Urinary bladder (tissue), 4 donors: ENCODE measurements around the gene MUSK. TPM values are rescaled to one million over a fixed set of nuclear protein-coding genes. Genes with fewer than 3 reads are reported as not detected.
"Not testable (repeated sequence)": the region's sequence is repeated elsewhere in the genome, so short reads cannot be mapped to it uniquely, and the experiment has no call there.

Experiments
- DNase-seq: peaks from one replicate; pipeline ENCODE4 v3.0.0-alpha.2; 2015; ENCODE audit errors: extremely low spot score
- H3K27ac ChIP-seq: one replicate; pipeline ENCODE4 v1.5.1; 2013; ENCODE audit warnings: low read depth, mild to moderate bottlenecking, moderate library complexity
- H3K36me3 ChIP-seq: one replicate; pipeline ENCODE4 v1.6.1; 2013; ENCODE audit warnings: mild to moderate bottlenecking, moderate library complexity; ENCODE audit not compliant: insufficient read depth
- H3K4me1 ChIP-seq: one replicate; pipeline ENCODE4 v1.6.1; 2013; ENCODE audit warnings: mild to moderate bottlenecking, moderate library complexity; ENCODE audit not compliant: insufficient read depth
- H3K4me3 ChIP-seq: one replicate; pipeline ENCODE4 v1.5.1; 2013; ENCODE audit warnings: low read depth, low read length
- WGBS: extraction: QIAGEN DNeasy Blood & Tissue Kit; methylation state at CpG from one replicate; pipeline ENCODE4 v1.1.7; 2013; 5-methylcytosine and 5-hydroxymethylcytosine counted together
- polyA plus RNA-seq: library from polyadenylated mRNA; stranded (reverse); fragments of 200-250 nt; gene quantifications from one replicate; pipeline ENCODE4 v1.2.3, GENCODE V29; 2013
- total RNA-seq: library from RNA; depleted of rRNA; stranded (reverse); fragments of >200 nt; gene quantifications from one replicate; pipeline ENCODE4 v1.2.3, GENCODE V29; 2014
- donor health status: healthy with polysubstance abuse.
- donor health status: healthy.

MUSK gene
- total and polyA plus RNA-seq, 2 donors = 2.8 to 4.9 TPM

DNA sequence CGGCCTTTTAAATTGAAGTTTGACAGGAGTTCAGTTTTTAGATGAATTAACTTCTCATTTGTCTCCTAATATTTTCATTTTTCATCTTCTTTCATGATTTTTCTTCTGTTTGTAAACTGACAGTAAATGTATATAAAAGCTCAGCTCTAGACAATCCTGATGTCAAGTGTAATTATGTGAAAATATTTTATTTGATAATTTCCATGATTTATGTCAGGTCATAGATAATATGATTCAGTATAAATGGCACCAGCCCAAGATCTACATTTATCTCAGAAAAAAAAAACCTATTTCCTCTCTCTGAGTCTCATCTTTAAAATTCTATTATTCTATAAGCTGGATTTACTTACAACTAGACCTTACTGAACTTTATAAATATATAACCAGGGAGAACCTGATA lies 115.7 kb downstream of the MUSK start:
- H3K36me3 ChIP-seq = no peaks in the 10 kb centered on the region
- no peak for DNase-seq
- no peaks in the 10 kb centered on the region for H3K4me1 ChIP-seq
- H3K27ac ChIP-seq = no peak overlapping the region
- WGBS = 74% methylated on average over 1 of the region's 1 CpG
- H3K4me3 ChIP-seq = no peak overlapping the region

DNA sequence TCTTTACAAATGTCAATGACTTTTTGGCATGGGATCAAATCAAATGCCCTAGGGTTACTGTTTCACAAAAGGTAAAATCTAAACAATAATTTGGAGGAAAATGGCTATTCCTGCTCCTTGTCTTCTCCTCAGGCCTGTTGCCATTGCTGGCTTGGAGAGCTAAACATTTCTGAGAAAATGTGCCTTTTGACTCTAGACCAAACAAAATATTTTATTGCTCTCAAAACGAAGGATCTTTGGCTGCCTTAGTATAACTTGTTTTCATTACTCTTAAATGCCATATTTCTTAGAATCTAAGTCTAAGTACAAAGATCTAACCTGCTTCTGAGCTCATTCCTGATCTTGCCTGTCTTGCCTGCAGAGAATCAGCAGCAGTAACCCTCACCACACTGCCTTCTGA lies 116.6 kb downstream of the MUSK start:
- H3K36me3 ChIP-seq = no peaks in the 10 kb centered on the region
- no peak for DNase-seq
- 13% methylated on average over 1 of the region's 1 CpG for WGBS
- no peak overlapping the region for H3K27ac ChIP-seq
- no peak overlapping the region for H3K4me3 ChIP-seq
- H3K4me1 ChIP-seq = no peaks in the 10 kb centered on the region

DNA sequence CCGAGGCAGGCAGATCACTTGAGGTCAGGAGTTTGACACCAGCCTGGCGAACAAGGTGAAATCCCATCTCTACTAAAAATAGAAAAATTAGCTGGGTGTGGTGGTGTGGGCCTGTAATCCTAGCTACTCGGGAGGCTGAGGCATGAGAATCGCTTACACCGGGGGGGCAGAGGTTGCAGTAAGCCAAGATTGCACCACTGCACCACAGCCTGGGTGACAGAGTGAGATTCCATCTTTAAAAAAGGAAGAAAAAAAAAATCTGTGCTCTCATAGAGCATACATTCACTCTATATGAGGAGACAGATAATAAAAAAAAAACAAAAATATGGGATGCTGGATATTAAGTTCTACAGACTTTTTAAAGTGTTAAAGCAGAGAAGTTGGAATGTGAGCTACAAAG lies 119.8 kb downstream of the MUSK start:
- H3K36me3 ChIP-seq, DNase-seq, H3K27ac ChIP-seq, H3K4me1 ChIP-seq, H3K4me3 ChIP-seq: not testable (repeated sequence)
- whole genome bisulfite sequencing = 96% methylated on average over 5 of the region's 5 CpGs

DNA sequence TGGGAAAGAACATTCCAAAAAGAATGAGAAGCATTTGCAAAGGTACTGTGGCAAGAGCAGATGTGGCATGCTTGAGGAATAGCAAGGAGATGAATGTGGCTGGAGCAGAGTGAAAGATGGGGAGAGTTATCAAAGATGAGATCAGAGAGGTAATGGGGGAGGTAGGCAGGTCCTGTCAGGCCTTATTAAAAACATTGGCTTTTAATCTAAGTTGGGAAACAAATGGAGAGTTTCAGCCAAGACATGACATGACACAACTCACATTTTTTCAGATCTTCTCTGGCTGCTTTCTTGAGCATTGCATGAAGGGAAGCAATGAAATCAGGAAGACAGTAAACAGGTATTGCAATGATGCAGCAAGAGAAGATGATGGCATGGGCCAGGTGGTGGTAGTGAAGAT lies 120.3 kb downstream of the MUSK start:
- Histone ChIP-seq H3K4me1 (no peaks in the 10 kb centered on the region), H3K27ac (no peak overlapping the region), H3K4me3 (no peak overlapping the region), H3K36me3 (no peaks in the 10 kb centered on the region)
- DNase-seq = no peak

DNA sequence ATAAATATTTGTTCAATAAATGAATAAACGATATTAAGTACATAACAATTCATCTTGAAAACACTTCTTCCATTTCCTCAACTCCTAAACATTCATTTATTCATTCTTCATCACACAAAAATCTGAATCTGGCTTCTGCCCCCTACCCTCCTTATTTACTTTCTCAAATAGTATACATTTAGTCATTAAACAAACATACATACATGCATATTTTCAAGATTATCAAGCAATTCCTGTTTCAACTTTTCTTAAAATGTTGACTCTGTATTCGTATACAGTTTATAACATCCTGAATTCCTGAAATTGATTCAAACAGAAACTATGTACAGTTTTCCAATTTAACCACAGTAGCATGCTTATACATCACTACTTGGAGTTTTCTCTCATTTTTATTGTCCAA lies 129.0 kb downstream of the MUSK start:
- Histone ChIP-seq H3K4me3 (no peak overlapping the region), H3K4me1 (no peaks in the 10 kb centered on the region), H3K27ac (no peak overlapping the region), H3K36me3 (no peaks in the 10 kb centered on the region)
- 41% methylated on average over 2 of the region's 2 CpGs for WGBS
- DNase-seq = no peak

DNA sequence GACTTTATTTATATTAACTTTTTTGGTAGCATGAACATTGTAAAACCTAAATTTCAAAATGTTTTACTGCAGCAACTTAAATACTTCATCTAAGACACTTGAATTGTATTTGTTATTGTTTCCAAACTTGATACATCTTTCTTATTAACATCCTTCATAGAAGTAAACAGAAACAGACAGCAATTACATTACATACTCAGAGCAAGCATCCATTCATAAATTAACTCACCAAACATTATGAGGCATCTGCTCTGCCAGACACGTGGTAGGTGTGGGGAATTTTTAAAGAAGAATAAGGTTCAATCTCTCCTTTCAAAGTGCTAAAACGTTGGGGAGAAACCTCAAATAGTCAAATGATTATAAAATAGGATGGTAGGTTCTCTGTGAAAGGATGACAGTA lies 130.8 kb downstream of the MUSK start:
- DNase-seq = no peak

DNA sequence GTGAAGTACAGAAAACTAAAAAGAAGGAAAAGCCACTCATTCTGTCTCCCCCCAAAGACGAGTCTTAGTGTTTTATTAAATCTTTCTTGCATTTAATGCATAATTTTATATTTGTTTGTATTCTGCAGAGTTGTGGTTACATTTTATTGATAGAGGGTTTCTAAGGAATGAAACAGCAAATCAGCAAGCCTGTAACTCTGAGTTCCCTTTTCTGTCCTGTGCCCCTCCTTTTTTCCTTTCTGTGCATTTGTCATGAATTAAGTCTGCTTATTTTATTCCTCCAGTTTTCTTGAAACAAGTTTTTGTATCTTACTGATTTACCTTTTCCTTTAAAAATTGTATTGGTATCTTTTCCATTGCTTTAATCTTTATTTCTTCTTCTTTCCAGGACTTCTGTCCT lies 132.8 kb downstream of the MUSK start:
- Histone ChIP-seq H3K27ac (no peak overlapping the region), H3K4me3 (no peak overlapping the region), H3K4me1 (no peaks in the 10 kb centered on the region), H3K36me3 (no peaks in the 10 kb centered on the region)
- WGBS = 55% methylated on average over 1 of the region's 1 CpG
- no peak for DNase-seq

More for the DNA sequence above, 130.8 kb downstream of the MUSK start:
- Histone ChIP-seq H3K36me3 (no peaks in the 10 kb centered on the region), H3K4me1 (no peaks in the 10 kb centered on the region), H3K4me3 (no peak overlapping the region), H3K27ac (no peak overlapping the region)
- 28% methylated on average over 2 of the region's 2 CpGs for WGBS

DNA sequence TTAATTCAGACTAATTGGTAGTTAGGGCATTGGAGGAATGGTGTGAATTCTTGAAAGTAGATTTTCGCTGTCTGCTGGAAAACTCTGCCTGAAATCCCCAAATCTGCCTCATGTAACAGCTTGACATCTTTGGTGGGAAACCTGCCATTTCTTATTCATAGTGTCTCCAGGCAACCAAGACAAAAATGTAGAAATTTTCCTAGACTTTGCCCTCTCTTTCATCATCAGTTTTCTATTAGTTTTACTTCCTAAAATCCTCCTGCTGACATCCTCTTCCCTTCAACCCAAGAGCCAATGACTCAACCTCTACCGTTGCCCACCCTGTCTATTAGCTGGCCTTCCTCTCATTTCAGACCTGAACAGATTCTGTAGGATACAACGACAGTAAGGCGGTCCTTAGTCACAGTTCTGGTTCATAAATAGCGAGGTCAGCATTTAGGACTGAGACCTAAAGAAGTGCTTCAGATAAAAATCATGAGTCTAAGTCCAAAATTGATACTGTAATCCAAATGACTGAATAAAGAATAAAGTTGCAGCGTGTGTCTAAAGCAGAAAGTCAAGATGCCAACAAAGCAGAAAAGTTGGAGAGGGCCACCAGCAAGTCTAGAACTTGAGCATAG lies 133.9 kb downstream of the MUSK start:
- no peaks in the 10 kb centered on the region for H3K4me1 ChIP-seq
- DNase-seq = no peak
- no peak overlapping the region for H3K4me3 ChIP-seq
- 66% methylated on average over 6 of the region's 6 CpGs for WGBS
- no peak overlapping the region for H3K27ac ChIP-seq
- no peaks in the 10 kb centered on the region for H3K36me3 ChIP-seq

DNA sequence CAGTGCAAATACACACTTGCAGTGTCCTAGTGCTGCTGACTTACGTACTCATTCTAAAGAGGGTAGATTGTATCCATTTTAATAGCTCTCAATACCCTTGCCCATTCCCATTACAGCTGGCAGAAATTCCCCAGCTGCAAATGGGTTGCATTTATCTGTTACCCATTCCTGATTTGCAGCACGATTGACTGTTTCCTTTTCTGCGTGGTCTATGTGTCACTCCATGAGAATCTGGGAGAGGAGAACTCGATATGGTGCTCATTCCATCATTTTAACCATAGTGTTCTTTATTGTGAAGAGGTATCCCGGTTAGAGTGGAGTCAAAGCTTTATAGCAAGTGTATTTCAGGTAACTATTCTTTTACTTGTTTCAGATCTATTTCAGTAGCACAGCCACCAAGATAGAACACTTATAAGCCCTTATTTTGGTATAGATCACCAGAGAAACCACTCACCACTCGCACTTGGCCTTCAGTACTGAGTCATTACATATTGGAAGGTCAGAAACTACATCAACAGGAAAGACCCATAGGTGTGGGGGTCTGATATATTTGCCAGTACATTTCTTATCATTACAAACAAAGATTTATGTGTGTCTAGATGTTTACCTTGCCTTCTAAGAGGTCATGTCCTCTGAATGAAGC lies 139.5 kb downstream of the MUSK start:
- H3K4me1 ChIP-seq = no peaks in the 10 kb centered on the region
- no peak for DNase-seq
- H3K36me3 ChIP-seq = no peaks in the 10 kb centered on the region
- no peak overlapping the region for H3K4me3 ChIP-seq
- no peak overlapping the region for H3K27ac ChIP-seq
- WGBS = 89% methylated on average over 6 of the region's 6 CpGs

DNA sequence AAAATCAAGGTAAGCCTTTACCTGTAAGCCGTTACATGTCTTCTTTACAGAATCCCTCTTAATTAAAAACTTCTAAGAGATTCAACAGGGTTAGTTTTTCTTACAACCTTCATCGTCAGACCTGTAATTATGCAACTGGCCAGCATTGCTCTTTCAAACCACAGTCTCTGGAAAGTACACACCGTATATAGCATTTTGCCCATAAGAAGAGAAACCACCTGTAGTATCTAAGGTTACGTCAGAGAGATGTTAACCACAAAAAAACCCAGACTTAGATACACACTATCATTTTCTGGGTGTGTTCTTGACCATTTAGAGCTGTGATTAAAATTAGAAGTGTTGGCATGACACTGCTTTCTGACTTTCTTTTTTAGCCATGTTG lies 140.0 kb downstream of the MUSK start:
- no peak for DNase-seq
- no peaks in the 10 kb centered on the region for H3K4me1 ChIP-seq
- H3K4me3 ChIP-seq = no peak overlapping the region
- no peak overlapping the region for H3K27ac ChIP-seq
- H3K36me3 ChIP-seq = no peaks in the 10 kb centered on the region
- 87% methylated on average over 4 of the region's 4 CpGs for WGBS

DNA sequence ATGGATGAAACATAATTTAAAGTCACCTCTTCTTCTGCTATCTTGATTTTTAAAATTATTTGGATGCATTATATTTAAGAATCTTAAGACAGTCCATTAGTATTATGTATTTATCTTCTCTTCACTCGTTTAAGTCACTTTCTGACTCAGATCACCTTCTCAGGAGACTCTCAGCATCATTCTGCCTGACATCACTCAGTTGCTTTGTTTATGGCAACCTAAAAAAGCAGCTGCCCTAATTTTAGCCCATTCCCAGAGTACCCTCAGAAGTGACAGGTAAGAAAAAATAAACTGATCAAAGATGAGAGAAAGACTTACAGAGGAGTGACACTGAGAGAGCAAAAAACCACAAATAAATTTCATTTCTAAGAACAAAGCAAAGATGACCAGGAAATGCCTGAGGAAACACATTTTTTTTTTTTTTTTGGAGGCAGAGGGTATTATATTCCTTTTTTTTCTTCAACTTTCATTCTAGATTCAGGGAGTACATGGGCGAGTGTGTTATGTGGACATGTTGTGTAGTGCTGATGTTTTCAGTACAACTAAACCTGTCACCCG lies 140.5 kb downstream of the MUSK start:
- 88% methylated on average over 3 of the region's 3 CpGs for WGBS
- DNase-seq = no peak

DNA sequence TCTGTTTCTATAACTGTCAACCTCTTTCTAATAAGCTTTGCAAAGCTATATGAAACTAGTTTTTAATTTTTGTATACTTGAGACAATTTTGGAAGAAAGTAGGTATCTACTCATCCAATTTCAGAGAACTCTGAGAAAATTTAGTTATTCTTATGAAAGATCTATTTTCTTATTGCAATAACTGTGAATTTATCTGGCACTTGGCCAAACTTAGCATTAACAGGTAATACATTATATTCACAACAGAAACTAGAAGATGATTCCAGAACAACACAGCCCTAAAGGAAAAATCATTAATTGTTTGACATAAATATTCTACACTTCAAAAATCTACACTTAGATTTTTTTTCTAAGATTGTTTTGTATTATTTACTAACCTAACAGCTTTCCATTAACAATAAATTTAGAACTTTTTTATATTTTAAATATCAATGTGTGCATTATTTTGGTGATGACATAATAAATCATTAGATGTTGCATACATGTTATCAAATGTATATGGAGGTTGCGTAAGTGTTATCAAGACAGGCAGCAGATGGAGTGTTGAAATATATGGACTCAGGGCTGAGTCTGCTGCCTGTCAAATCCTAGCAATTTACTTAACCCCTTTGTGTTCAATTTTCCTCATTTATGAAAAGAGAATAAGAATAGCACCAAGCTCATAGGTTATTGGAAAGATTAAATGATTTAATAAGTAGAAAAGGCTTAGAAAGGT lies 141.8 kb downstream of the MUSK start:
- Histone ChIP-seq H3K4me1 (no peaks in the 10 kb centered on the region), H3K4me3 (no peak overlapping the region), H3K36me3 (no peaks in the 10 kb centered on the region), H3K27ac (no peak overlapping the region)
- DNase-seq = no peak
- 94% methylated on average over 1 of the region's 1 CpG for WGBS

More for the DNA sequence above, 140.5 kb downstream of the MUSK start:
- Histone ChIP-seq H3K4me1 (no peaks in the 10 kb centered on the region), H3K27ac (no peak overlapping the region), H3K4me3 (no peak overlapping the region), H3K36me3 (no peaks in the 10 kb centered on the region)

DNA sequence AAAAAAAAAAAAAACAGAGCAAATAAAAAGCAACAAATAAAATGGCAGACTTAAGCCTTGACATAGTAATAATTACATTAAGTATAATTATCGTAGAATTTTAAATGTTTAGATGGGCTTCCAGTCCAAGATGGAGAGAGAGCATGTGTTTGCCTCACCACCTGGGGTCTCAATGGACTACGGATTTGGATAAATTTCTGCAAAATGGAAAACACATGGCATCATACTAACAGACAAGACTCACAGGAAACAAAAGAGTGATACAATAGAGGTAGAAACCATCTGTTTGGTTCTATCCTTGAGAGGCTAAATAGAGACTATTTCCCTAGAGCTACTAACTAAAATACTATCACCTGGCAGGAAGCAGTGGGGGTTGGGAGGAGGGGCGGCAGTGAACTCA lies 144.3 kb downstream of the MUSK start:
- no peak overlapping the region for H3K27ac ChIP-seq
- H3K4me1 ChIP-seq = no peaks in the 10 kb centered on the region
- no peak for DNase-seq
- no peaks in the 10 kb centered on the region for H3K36me3 ChIP-seq
- H3K4me3 ChIP-seq = no peak overlapping the region
- 78% methylated on average over 3 of the region's 3 CpGs for WGBS

DNA sequence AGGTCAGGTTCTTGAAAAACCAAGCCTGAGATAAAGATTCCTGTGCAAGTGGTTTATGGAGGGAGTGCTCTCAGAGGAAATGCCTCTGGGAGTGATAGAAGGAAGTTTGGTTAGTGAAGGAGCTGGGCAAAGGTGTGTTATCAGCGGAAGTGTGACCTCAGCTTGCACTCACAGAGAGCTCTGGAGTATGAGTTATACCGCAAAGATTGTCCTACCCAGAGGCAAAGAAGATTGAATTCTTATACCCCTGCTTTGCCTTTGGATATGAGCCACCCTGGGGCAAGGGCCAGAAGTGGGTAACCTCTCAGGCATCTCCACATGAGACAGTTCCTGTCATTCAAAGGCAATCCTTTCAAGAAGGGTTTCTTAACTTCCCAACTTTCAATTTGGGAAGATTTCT lies 145.6 kb downstream of the MUSK start:
- 73% methylated on average over 2 of the region's 2 CpGs for WGBS
- H3K27ac ChIP-seq = no peak overlapping the region
- no peaks in the 10 kb centered on the region for H3K36me3 ChIP-seq
- H3K4me1 ChIP-seq = no peaks in the 10 kb centered on the region
- H3K4me3 ChIP-seq = no peak overlapping the region
- no peak for DNase-seq
